GM12878 (cell line): ENCODE data around the gene SLC19A1. TPM values are rescaled to one million over a fixed set of nuclear protein-coding genes. Genes with fewer than 3 reads are reported as not detected.
A peak's percentile ranks its signal among the peaks of the same experiment; 100 is the strongest.

Experiments used
- ATAC-seq: fragments of 200-7000 bp; cut with Tn5 transposase; 3 replicates; pipeline ENCODE4 v1.9.1; 2020; ENCODE audit warnings: mild to moderate bottlenecking, moderate library complexity
- BruUV-seq: library from RNA; stranded (reverse); fragments of 400-500 nt; replicated peaks from 2 replicates; lab custom pipeline; 2021; lab: Mats Ljungman, UMichigan
- CTCF ChIA-PET: fragments of 300-600 bp; sonication (Branson Sonifier 250); formaldehyde crosslinking; extraction: SDS; loops from one replicate; lab custom pipeline; 2021; ENCODE audit warnings: inconsistent platforms; lab: Yijun Ruan, JAX
- POLR2A ChIA-PET: fragments of 350-600 bp; formaldehyde crosslinking; extraction: SDS; loops from one replicate; lab custom pipeline; 2021; ENCODE audit warnings: inconsistent platforms; lab: Charles Lee
- RAD21 ChIA-PET: fragments of 300-600 bp; sonication (Branson Sonifier 250); formaldehyde crosslinking; loops from one replicate; lab custom pipeline; 2023; ENCODE audit warnings: antibody characterized with exemption; ENCODE audit not compliant: unreplicated experiment; lab: Charles Lee
- SMC1A ChIA-PET: fragments of 300-600 bp; sonication (Branson Sonifier 250); formaldehyde crosslinking; loops from one replicate; lab custom pipeline; 2023; ENCODE audit not compliant: unreplicated experiment, uncharacterized antibody; lab: Charles Lee
- DNase-seq: peaks from one replicate; pipeline ENCODE4 v3.0.0-alpha.2; 2011; ENCODE audit warnings: low read depth, low spot score
- FAIRE-seq: peaks from 3 replicates; lab custom pipeline; 2011; peaks lifted over from hg19 to GRCh38; lab: Jason Lieb, UNC
- H2AFZ ChIP-seq: 2 replicates; pipeline ENCODE4 v1.6.0; 2011; ENCODE audit warnings: low read depth, low read length, control low read depth; ENCODE audit not compliant: control insufficient read depth
- H3K27ac ChIP-seq: 2 replicates; pipeline ENCODE4 v1.5.1; 2011; ENCODE audit warnings: control low read depth; ENCODE audit not compliant: control insufficient read depth, insufficient read depth
- H3K27me3 ChIP-seq, 2 experiments: replicated peaks in 1 of 2; 2 replicates each; pipeline versions ENCODE4 v1.6.0 to v1.6.1; 2011; ENCODE audit warnings: low read length in 1 of 2; ENCODE audit not compliant: control insufficient read depth in 2 of 2, insufficient read depth in 2 of 2
- H3K36me3 ChIP-seq, 2 experiments: 2 replicates each; pipeline ENCODE4 v1.5.1; 2011; ENCODE audit warnings: low read length in 1 of 2; ENCODE audit not compliant: control insufficient read depth in 2 of 2, insufficient read depth in 2 of 2
- H3K4me1 ChIP-seq: 2 replicates; pipeline ENCODE4 v1.6.1; 2011; ENCODE audit warnings: mild to moderate bottlenecking, low read length, moderate library complexity, mixed read lengths; ENCODE audit not compliant: control insufficient read depth, insufficient read depth
- H3K4me2 ChIP-seq: 2 replicates; pipeline ENCODE4 v1.6.0; 2011; ENCODE audit warnings: control low read depth; ENCODE audit not compliant: control insufficient read depth, insufficient read depth
- H3K4me3 ChIP-seq: fragments of 200-600 bp; sonication (generic); 2 replicates; pipeline ENCODE4 v1.5.1; 2016
- H3K79me2 ChIP-seq: 2 replicates; pipeline ENCODE4 v1.6.0; 2011; ENCODE audit warnings: low read length; ENCODE audit not compliant: control insufficient read depth, insufficient read depth
- H3K9ac ChIP-seq: 2 replicates; pipeline ENCODE4 v1.8.0; 2011; ENCODE audit warnings: low read length, control low read depth, mixed read lengths; ENCODE audit not compliant: control insufficient read depth, insufficient read depth
- H3K9me3 ChIP-seq: replicated peaks from 3 replicates; pipeline ENCODE4 v1.5.1; 2011; ENCODE audit warnings: mild to moderate bottlenecking, low read length; ENCODE audit not compliant: control insufficient read depth, insufficient read depth
- H4K20me1 ChIP-seq: 2 replicates; pipeline ENCODE4 v1.6.0; 2011; ENCODE audit not compliant: control insufficient read depth, insufficient read depth
- BRCA1 ChIP-seq: IDR thresholded peaks from 2 replicates; pipeline ENCODE4 v1.6.1; 2011; ENCODE audit warnings: low read depth, low read length, improper control_type of control experiment
- GATAD2B ChIP-seq: fragments of 450-650 bp; conservative IDR thresholded peaks from 2 replicates; pipeline ENCODE4 v1.6.1; 2017; ENCODE audit warnings: low read depth, mild to moderate bottlenecking, moderate library complexity
- HDAC6 ChIP-seq: fragments of 200-600 bp; sonication (generic); IDR thresholded peaks from one replicate; pipeline ENCODE4 v1.8.0; 2017; ENCODE audit warnings: antibody characterized with exemption; ENCODE audit not compliant: unreplicated experiment
- IKZF1 ChIP-seq: fragments of 450-650 bp; conservative IDR thresholded peaks from 2 replicates; pipeline ENCODE4 v1.6.1; 2017; ENCODE audit warnings: antibody characterized with exemption, mild to moderate bottlenecking
- KAT2A ChIP-seq: conservative IDR thresholded peaks from 2 replicates; pipeline ENCODE4 v1.6.1; 2011; ENCODE audit warnings: low read depth, low read length; ENCODE audit not compliant: control insufficient read depth
- MEF2B ChIP-seq: fragments of 450-650 bp; IDR thresholded peaks from 2 replicates; pipeline ENCODE4 v1.6.1; 2018; ENCODE audit warnings: mild to moderate bottlenecking, moderate library complexity; ENCODE audit not compliant: partially characterized antibody, poor library complexity, severe bottlenecking
- MXI1 ChIP-seq: fragments of 150-350 bp; IDR thresholded peaks from 2 replicates; pipeline ENCODE4 v1.6.1; 2011; ENCODE audit warnings: low read depth, mild to moderate bottlenecking, inconsistent platforms, low read length, improper control_type of control experiment
- NFYB ChIP-seq: IDR thresholded peaks from 2 replicates; pipeline ENCODE4 v1.6.1; 2011; ENCODE audit warnings: low read depth, mild to moderate bottlenecking, low read length, improper control_type of control experiment, moderate library complexity; ENCODE audit not compliant: insufficient read depth
- NR2F1 ChIP-seq: fragments of 450-650 bp; conservative IDR thresholded peaks from 2 replicates; pipeline ENCODE4 v1.6.1; 2017; ENCODE audit warnings: mild to moderate bottlenecking
- PAX5 ChIP-seq: IDR thresholded peaks from 2 replicates; pipeline ENCODE4 v1.6.1; 2011; ENCODE audit warnings: low read depth, low read length, borderline replicate concordance
- RUNX3 ChIP-seq: IDR thresholded peaks from 2 replicates; pipeline ENCODE4 v1.6.1; 2012; ENCODE audit warnings: low read length, inconsistent platforms
- SMC3 ChIP-seq: IDR thresholded peaks from 2 replicates; pipeline ENCODE4 v1.6.1; 2011; ENCODE audit warnings: low read length, improper control_type of control experiment, borderline replicate concordance
- SPI1 ChIP-seq: IDR thresholded peaks from 2 replicates; pipeline ENCODE4 v1.6.1; 2011; ENCODE audit warnings: low read depth, mild to moderate bottlenecking, low read length, moderate library complexity, borderline replicate concordance; ENCODE audit not compliant: insufficient read depth
- SRF ChIP-seq, 2 experiments: IDR thresholded peaks; 2 replicates each; pipeline ENCODE4 v1.6.1; 2011; ENCODE audit warnings: low read depth in 2 of 2, low read length in 2 of 2, mild to moderate bottlenecking in 1 of 2, moderate library complexity in 1 of 2
- STAT1 ChIP-seq: fragments of 450-650 bp; conservative IDR thresholded peaks from 2 replicates; pipeline ENCODE4 v1.6.1; 2014; ENCODE audit warnings: antibody characterized with exemption, mild to moderate bottlenecking
- USF1 ChIP-seq: IDR thresholded peaks from 2 replicates; pipeline ENCODE4 v1.6.1; 2011; ENCODE audit warnings: borderline replicate concordance, low read depth, mild to moderate bottlenecking, moderate library complexity, mixed read lengths, low read length; ENCODE audit not compliant: insufficient read depth; ENCODE audit errors: extremely low read length
- YY1 ChIP-seq: IDR thresholded peaks from 2 replicates; pipeline ENCODE4 v1.6.1; 2011; ENCODE audit warnings: low read depth, mild to moderate bottlenecking, low read length
- ZNF217 ChIP-seq: fragments of 450-650 bp; IDR thresholded peaks from 2 replicates; pipeline ENCODE4 v1.6.1; 2017; ENCODE audit warnings: antibody characterized with exemption, mild to moderate bottlenecking
- ZSCAN29 ChIP-seq: fragments of 450-650 bp; IDR thresholded peaks from 2 replicates; pipeline ENCODE4 v1.6.1; 2017; ENCODE audit warnings: mild to moderate bottlenecking, moderate library complexity
- WGBS: methylation state at CpG from one replicate; pipeline ENCODE4 v1.1.6; 2016; ENCODE audit warnings: low lambda C conversion rate; ENCODE audit not compliant: insufficient replicate concordance, insufficient coverage; ENCODE audit errors: missing lambda C conversion rate; 5-methylcytosine and 5-hydroxymethylcytosine counted together
- in situ Hi-C: fragments of 300-500 bp; cut with MboI; formaldehyde crosslinking; loops from 9 replicates; pipeline ENCODE4 v1.14.3; 2018; ENCODE audit warnings: mixed read lengths
- intact Hi-C: fragments of 100-400 bp; cut with micrococcal nuclease; formaldehyde crosslinking; loops from one replicate; pipeline ENCODE4 v1.14.2; 2022; ENCODE audit not compliant: unreplicated experiment
- polyA plus RNA-seq, 11 experiments: library from polyadenylated mRNA; depleted of rRNA in 4 of 11; unstranded in 6 of 11; stranded (reverse) in 5 of 11; fragments of >200 nt; fragmentation: Nextera tagmentation in 4 of 11; fragmentation: Illumina TruSeq in 1 of 11; extraction: Ambion mirVana in 4 of 11; extraction: Trizol in 1 of 11; gene quantifications; 1 replicate in 1 of 11; 2 replicates in 10 of 11; pipeline versions ENCODE4 v1.2.1 to v1.2.3, GENCODE V29; 2011 to 2016; ENCODE audit warnings: inconsistent platforms in 2 of 11, missing spikeins in 2 of 11, low read depth in 1 of 11
- total RNA-seq, 4 experiments: library from RNA; depleted of rRNA in 3 of 4; stranded (reverse); fragments of >200 nt in 3 of 4; fragmentation: Illumina TruSeq in 1 of 4; extraction: Trizol in 1 of 4; gene quantifications; 2 replicates each; pipeline versions ENCODE4 v1.2.1 to v1.2.3, GENCODE V29; 2013 to 2021

SLC19A1 gene
- total and polyA plus RNA-seq, 10 of the 15 experiments (the other 5 are each of a cell fraction or from before 2014, with no cell fraction given), result 0.42 to 49.7 (median 12.2) TPM

- TF ChIP-seq BRCA1 (no peak), YY1 (no peak)
Observed at GRCh38 chr21:45544449-45545235, 2.4 kb upstream of the SLC19A1 start (continued).

GRCh38 chr21:45543710-45544448, 1.6 kb upstream of the SLC19A1 start:
- ATAC-seq, result peak; percentile 8
- no peaks in the 10 kb centered on the region; a peak in 1 of 4 replicates for H3K36me3 ChIP-seq
- ChIA-PET RAD21 (no interaction called here), POLR2A (interaction anchor here (0.6 to 1.3 kb wide), 4 partner anchors 12 to 304 kb away, joined by 3 to 4 read pairs (median 4); no protein-coding TSS in a partner anchor), SMC1A (no interaction called here), CTCF (interaction anchor here (0.6 kb wide), 1 partner anchor 403 kb away, joined by 3 read pairs; no protein-coding TSS in a partner anchor)
- peak overlapping the region; percentile 89 for H3K4me2 ChIP-seq
- no peaks in the 10 kb centered on the region for H4K20me1 ChIP-seq
- no peak for DNase-seq
- H3K9ac ChIP-seq, result peak overlapping the region; percentile 69
- H2AFZ ChIP-seq, result no peak overlapping the region; the same call in 1 of the 2 replicates
- H3K79me2 ChIP-seq, result peaks cover 29% of the 10 kb centered on the region
- no peaks in the 10 kb centered on the region for H3K9me3 ChIP-seq
- H3K4me1 ChIP-seq, result peaks cover 12% of the 10 kb centered on the region
- in situ Hi-C loops, result no loop called here
- H3K4me3 ChIP-seq, result peak overlapping the region; percentile 78; the same call in 1 of the 2 replicates
- 28% methylated on average over 19 of the region's 23 CpGs for WGBS
- intact Hi-C loops, result loop anchor here (10.0 kb wide), 1 partner anchor 69 kb away; no protein-coding TSS in a partner anchor
- H3K27ac ChIP-seq, result peak overlapping the region; percentile 33; the same call in 1 of the 2 replicates
- FAIRE-seq, result no peak
- BruUV-seq, result no TSS peak
- H3K27me3 ChIP-seq, result no peaks in the 10 kb centered on the region
- no peak for TF ChIP-seq KAT2A
- TF ChIP-seq RUNX3, result peak; percentile 59
- 0 out of 2 replicates have a peak, but pooled peaks have one; percentile 5 for TF ChIP-seq SPI1
- no peak for TF ChIP-seq MEF2B
- peak; percentile 63 for TF ChIP-seq IKZF1
- TF ChIP-seq NR2F1, result 0 out of 2 replicates have a peak, but pooled peaks have one; percentile 27
- no peak for TF ChIP-seq HDAC6
- TF ChIP-seq STAT1, result no peak
- no peak for TF ChIP-seq ZNF217
- peak; percentile 85 for TF ChIP-seq PAX5
- 0 out of 2 replicates have a peak, but pooled peaks have one; percentile 35 for TF ChIP-seq GATAD2B
- no peak for TF ChIP-seq NFYB
- TF ChIP-seq SMC3, result no peak
- TF ChIP-seq SRF (IDR thresholded peaks at IDR 0.05; ENCODE audit: low read depth in 2 of 2, low read length in 2 of 2), result no peak
- TF ChIP-seq USF1, result no peak
- no peak for TF ChIP-seq MXI1
- TF ChIP-seq ZSCAN29, result no peak
